ENCODE data around the gene KCNG3.
"Not testable (repeated sequence)": the region's sequence is repeated elsewhere in the genome, so short reads cannot be mapped to it uniquely, and the experiment has no call there.

DNA sequence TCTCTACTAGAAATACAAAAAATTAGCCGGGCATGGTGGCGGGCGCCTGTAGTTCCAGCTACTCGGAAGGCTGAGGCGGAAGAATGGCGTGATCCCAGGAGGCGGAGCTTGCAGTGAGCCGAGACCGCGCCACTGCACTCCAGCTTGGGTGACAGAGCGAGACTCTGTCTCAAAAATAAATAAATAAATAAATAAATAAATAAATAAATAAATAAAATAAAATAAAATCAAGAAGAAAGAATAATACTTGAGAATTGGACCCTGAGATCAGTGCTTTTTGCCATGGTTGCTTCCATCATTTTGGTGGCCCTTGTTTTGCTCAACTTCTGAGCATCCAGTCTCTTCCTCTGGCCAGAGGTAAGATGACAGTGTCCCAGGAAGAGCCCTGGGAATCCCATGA is 95.7 kb downstream of the KCNG3 start:
- TF ChIP-seq, protein P1, sequence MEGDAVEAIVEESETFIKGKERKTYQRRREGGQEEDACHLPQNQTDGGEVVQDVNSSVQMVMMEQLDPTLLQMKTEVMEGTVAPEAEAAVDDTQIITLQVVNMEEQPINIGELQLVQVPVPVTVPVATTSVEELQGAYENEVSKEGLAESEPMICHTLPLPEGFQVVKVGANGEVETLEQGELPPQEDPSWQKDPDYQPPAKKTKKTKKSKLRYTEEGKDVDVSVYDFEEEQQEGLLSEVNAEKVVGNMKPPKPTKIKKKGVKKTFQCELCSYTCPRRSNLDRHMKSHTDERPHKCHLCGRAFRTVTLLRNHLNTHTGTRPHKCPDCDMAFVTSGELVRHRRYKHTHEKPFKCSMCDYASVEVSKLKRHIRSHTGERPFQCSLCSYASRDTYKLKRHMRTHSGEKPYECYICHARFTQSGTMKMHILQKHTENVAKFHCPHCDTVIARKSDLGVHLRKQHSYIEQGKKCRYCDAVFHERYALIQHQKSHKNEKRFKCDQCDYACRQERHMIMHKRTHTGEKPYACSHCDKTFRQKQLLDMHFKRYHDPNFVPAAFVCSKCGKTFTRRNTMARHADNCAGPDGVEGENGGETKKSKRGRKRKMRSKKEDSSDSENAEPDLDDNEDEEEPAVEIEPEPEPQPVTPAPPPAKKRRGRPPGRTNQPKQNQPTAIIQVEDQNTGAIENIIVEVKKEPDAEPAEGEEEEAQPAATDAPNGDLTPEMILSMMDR (IDR thresholded peaks at IDR 0.05), result not testable (repeated sequence)
- TF ChIP-seq POLR2A (IDR thresholded peaks at IDR 0.05), result not testable (repeated sequence)
